GM23338 (cell line): ENCODE data around the gene ATP8A1. TPM values are rescaled to one million over a fixed set of nuclear protein-coding genes. Genes with fewer than 3 reads are reported as not detected.

Experiments
- ATAC-seq: fragments of 200-7000 bp; cut with Tn5 transposase; 3 replicates; pipeline ENCODE4 v1.9.1; 2020
- DNase-seq: peaks from one replicate; pipeline ENCODE4 v3.0.0-alpha.2; 2015; ENCODE audit warnings: low spot score
- H2AFZ ChIP-seq: fragments of 200-600 bp; sonication (generic); 2 replicates; pipeline ENCODE4 v1.8.0; 2016; ENCODE audit warnings: antibody characterized with exemption, mild to moderate bottlenecking, moderate library complexity
- H3F3A ChIP-seq: fragments of 200-600 bp; sonication (generic); replicated peaks from 2 replicates; pipeline ENCODE4 v1.8.0; 2017; ENCODE audit warnings: antibody characterized with exemption, mixed run types, low read depth
- H3K27ac ChIP-seq: fragments of 200-600 bp; sonication (generic); 2 replicates; pipeline ENCODE4 v1.6.1; 2016; ENCODE audit warnings: low read depth
- H3K27me3 ChIP-seq: fragments of 200-600 bp; sonication (generic); 2 replicates; pipeline ENCODE4 v1.8.0; 2016; ENCODE audit warnings: mild to moderate bottlenecking, mixed run types, moderate library complexity; ENCODE audit not compliant: insufficient read depth
- H3K36me3 ChIP-seq: fragments of 200-600 bp; sonication (generic); 2 replicates; pipeline ENCODE4 v1.8.0; 2016; ENCODE audit warnings: mild to moderate bottlenecking; ENCODE audit not compliant: insufficient read depth
- H3K4me1 ChIP-seq: fragments of 200-600 bp; sonication (generic); 2 replicates; pipeline ENCODE4 v1.8.0; 2016; ENCODE audit warnings: mild to moderate bottlenecking, moderate library complexity; ENCODE audit not compliant: insufficient read depth
- H3K4me2 ChIP-seq: fragments of 200-600 bp; sonication (generic); 2 replicates; pipeline ENCODE4 v1.7.1; 2017; ENCODE audit warnings: mixed run types
- H3K4me3 ChIP-seq: fragments of 200-600 bp; sonication (generic); 2 replicates; pipeline ENCODE4 v1.6.1; 2016; ENCODE audit warnings: mixed run types
- H3K79me2 ChIP-seq: fragments of 200-600 bp; sonication (generic); replicated peaks from 2 replicates; pipeline ENCODE4 v1.8.0; 2017; ENCODE audit warnings: mild to moderate bottlenecking; ENCODE audit not compliant: insufficient read depth
- H3K9me2 ChIP-seq: fragments of 200-600 bp; sonication (generic); 2 replicates; pipeline ENCODE4 v1.8.0; 2017; ENCODE audit not compliant: insufficient read depth
- H4K20me1 ChIP-seq: fragments of 200-600 bp; sonication (generic); replicated peaks from 2 replicates; pipeline ENCODE4 v1.8.0; 2017; ENCODE audit warnings: mild to moderate bottlenecking; ENCODE audit not compliant: insufficient read depth
- H3K27ac Mint-ChIP-seq: 2 replicates; pipeline ENCODE4 v1.8.0; 2020; ENCODE audit warnings: inconsistent platforms, mild to moderate bottlenecking, moderate library complexity, mixed read lengths
- H3K27me3 Mint-ChIP-seq: 3 replicates; pipeline ENCODE4 v1.8.0; 2022; ENCODE audit warnings: low read depth, mild to moderate bottlenecking, moderate library complexity, mixed read lengths, inconsistent platforms; ENCODE audit not compliant: insufficient read depth, poor library complexity
- H3K36me3 Mint-ChIP-seq: 3 replicates; pipeline ENCODE4 v1.8.0; 2021; ENCODE audit warnings: low read depth, mild to moderate bottlenecking, inconsistent platforms, moderate library complexity, mixed read lengths
- H3K4me1 Mint-ChIP-seq: 3 replicates; pipeline ENCODE4 v1.8.0; 2020; ENCODE audit warnings: mild to moderate bottlenecking, inconsistent platforms, mixed read lengths
- H3K4me3 Mint-ChIP-seq: 3 replicates; pipeline ENCODE4 v1.8.0; 2021; ENCODE audit warnings: moderate library complexity, mild to moderate bottlenecking, inconsistent platforms, mixed read lengths
- H3K9me3 Mint-ChIP-seq: 3 replicates; pipeline ENCODE4 v1.8.0; 2020; ENCODE audit warnings: moderate library complexity, mild to moderate bottlenecking, inconsistent platforms, mixed read lengths
- CTCF ChIP-seq, 2 experiments: fragments of 200-600 bp in 1 of 2; sonication (generic) in 1 of 2; conservative IDR thresholded peaks; 2 replicates each; pipeline versions ENCODE4 v1.5.1 to v1.6.1; 2016 to 2017; ENCODE audit warnings: antibody characterized with exemption in 2 of 2, low read depth in 2 of 2, mild to moderate bottlenecking in 2 of 2, moderate library complexity in 1 of 2
- ETS1 ChIP-seq: IDR thresholded peaks from 2 replicates; pipeline ENCODE4 v1.6.1; 2016; ENCODE audit warnings: antibody characterized with exemption
- EZH2 ChIP-seq: fragments of 200-600 bp; sonication (generic); IDR thresholded peaks from one replicate; pipeline ENCODE4 v1.8.0; 2017; ENCODE audit warnings: antibody characterized with exemption, mild to moderate bottlenecking, low read depth; ENCODE audit not compliant: unreplicated experiment
- JUNB ChIP-seq: IDR thresholded peaks from one replicate; pipeline ENCODE4 v1.6.1; 2016; ENCODE audit warnings: antibody characterized with exemption; ENCODE audit not compliant: unreplicated experiment
- REST ChIP-seq: IDR thresholded peaks from one replicate; pipeline ENCODE4 v1.6.1; 2018; ENCODE audit warnings: antibody characterized with exemption; ENCODE audit not compliant: unreplicated experiment
- STAT1 ChIP-seq: IDR thresholded peaks from one replicate; pipeline ENCODE4 v1.6.1; 2016; ENCODE audit warnings: antibody characterized with exemption; ENCODE audit not compliant: unreplicated experiment
- ZNF114 ChIP-seq: fragments of 250-450 bp; sonication (Bioruptor Pico); IDR thresholded peaks from 2 replicates; pipeline ENCODE4 v1.5.0; 2020; ENCODE audit warnings: mild to moderate bottlenecking, moderate library complexity
- ZNF331 ChIP-seq: fragments of 250-450 bp; sonication (Bioruptor Pico); IDR thresholded peaks from 2 replicates; pipeline ENCODE4 v1.5.0; 2020; ENCODE audit warnings: low read depth, mild to moderate bottlenecking, moderate library complexity
- ZNF462 ChIP-seq: fragments of 250-450 bp; sonication (Bioruptor Pico); IDR thresholded peaks from 2 replicates; pipeline ENCODE4 v1.5.0; 2020; ENCODE audit warnings: mild to moderate bottlenecking, moderate library complexity
- polyA plus RNA-seq: library from polyadenylated mRNA; unstranded; fragments of >200 nt; fragmentation: Nextera tagmentation; extraction: Ambion mirVana; gene quantifications from 2 replicates; pipeline ENCODE4 v1.2.1, GENCODE V29; 2016
- total RNA-seq: library from RNA; depleted of rRNA; stranded (reverse); fragments of >200 nt; shearing (Covaris generic); gene quantifications from 2 replicates; pipeline ENCODE4 v1.2.3, GENCODE V29; 2014

ATP8A1 gene
- total and polyA plus RNA-seq, 2 experiments from 2014 or later: 6.8 to 66.3 TPM

- TF ChIP-seq ETS1: no peak
These were observed 19.0 kb downstream of the ATP8A1 start (continued) for GRCh38 chr4:42637867-42638266.

- no peaks in the 10 kb centered on the region for H3K27me3 ChIP-seq
- H4K20me1 ChIP-seq: no peaks in the 10 kb centered on the region
- ATAC-seq (no peak), DNase-seq (no peak)
- H3K9me2 ChIP-seq: no peaks in the 10 kb centered on the region
- TF ChIP-seq CTCF (conservative IDR thresholded peaks at IDR 0.05; ENCODE audit: low read depth in 2 of 2) (no peak), REST (no peak), ZNF114 (CRISPR knock-in tag) (no peak), ZNF462 (CRISPR knock-in tag) (no peak), ZNF331 (CRISPR knock-in tag) (no peak), JUNB (no peak), EZH2 (no peak), STAT1 (no peak)
- no peak overlapping the region for H3K27ac Mint-ChIP-seq
- no peak overlapping the region for H3K27ac ChIP-seq
- no peaks in the 10 kb centered on the region for H3K36me3 ChIP-seq
- H3K4me3 Mint-ChIP-seq: no peak overlapping the region
- H3K4me1 Mint-ChIP-seq: peaks cover 5% of the 10 kb centered on the region
- no peaks in the 10 kb centered on the region for H3K9me3 Mint-ChIP-seq
- H3K79me2 ChIP-seq: peaks cover 22% of the 10 kb centered on the region
- no peaks in the 10 kb centered on the region for H3F3A ChIP-seq
- no peak overlapping the region for H2AFZ ChIP-seq
- H3K4me1 ChIP-seq: no peaks in the 10 kb centered on the region; the same call in 1 of the 2 replicates
- no peaks in the 10 kb centered on the region for H3K36me3 Mint-ChIP-seq
- no peak overlapping the region for H3K4me3 ChIP-seq
- H3K4me2 ChIP-seq: no peak overlapping the region
- no peaks in the 10 kb centered on the region for H3K27me3 Mint-ChIP-seq
These were observed 19.8 kb downstream of the ATP8A1 start for GRCh38 chr4:42637104-42637503.
